ENCODE measurements around the gene SLC6A1.

DNA sequence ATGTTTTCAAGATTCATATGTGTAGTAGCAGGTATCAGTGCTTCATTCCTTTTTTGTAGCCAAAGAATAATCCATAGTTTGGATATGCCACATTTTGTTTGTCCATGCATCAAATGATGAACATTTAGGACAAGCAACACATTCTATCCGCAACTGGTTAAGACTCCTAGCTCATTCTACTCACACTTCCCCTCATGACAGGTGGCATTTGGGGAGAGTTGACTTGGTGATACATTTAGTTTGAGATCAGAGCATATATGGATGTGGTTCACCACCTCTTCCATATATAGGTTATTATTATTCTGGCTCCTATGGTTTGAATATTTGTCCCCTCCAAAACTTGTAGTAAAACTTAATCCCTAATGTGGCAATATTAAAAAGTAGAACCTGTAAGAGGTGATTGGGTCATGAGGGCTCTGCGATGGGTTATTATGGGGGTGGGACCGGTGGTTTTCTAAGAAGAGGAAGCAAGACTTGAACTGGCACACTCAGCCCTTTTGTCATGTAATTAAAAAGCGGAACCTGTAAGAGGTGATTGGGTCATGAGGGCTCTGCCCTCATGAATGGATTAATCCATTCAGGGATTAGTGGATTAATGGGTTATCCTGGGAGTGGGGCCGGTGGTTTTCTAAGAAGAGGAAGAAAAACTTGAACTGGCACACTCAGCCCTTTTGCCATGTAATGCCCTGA, 86.4 kb downstream of the SLC6A1 start:
- TF ChIP-seq EZH2 (IDR thresholded peaks at IDR 0.05; ENCODE audit: borderline replicate concordance, low read depth, low read length, poor library complexity, severe bottlenecking), result no peak
- TF ChIP-seq, protein P1, sequence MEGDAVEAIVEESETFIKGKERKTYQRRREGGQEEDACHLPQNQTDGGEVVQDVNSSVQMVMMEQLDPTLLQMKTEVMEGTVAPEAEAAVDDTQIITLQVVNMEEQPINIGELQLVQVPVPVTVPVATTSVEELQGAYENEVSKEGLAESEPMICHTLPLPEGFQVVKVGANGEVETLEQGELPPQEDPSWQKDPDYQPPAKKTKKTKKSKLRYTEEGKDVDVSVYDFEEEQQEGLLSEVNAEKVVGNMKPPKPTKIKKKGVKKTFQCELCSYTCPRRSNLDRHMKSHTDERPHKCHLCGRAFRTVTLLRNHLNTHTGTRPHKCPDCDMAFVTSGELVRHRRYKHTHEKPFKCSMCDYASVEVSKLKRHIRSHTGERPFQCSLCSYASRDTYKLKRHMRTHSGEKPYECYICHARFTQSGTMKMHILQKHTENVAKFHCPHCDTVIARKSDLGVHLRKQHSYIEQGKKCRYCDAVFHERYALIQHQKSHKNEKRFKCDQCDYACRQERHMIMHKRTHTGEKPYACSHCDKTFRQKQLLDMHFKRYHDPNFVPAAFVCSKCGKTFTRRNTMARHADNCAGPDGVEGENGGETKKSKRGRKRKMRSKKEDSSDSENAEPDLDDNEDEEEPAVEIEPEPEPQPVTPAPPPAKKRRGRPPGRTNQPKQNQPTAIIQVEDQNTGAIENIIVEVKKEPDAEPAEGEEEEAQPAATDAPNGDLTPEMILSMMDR (conservative IDR thresholded peaks at IDR 0.05; ENCODE audit: low read depth, low read length), result no peak
